HG03066 (cell line): ENCODE results near the gene PPP2R3A.

Experiments used
- ATAC-seq: cut with Tn5 transposase; IDR thresholded peaks from one replicate; pipeline ENCODE4 v1.9.1; 2021; ENCODE audit warnings: low read depth; ENCODE audit not compliant: unreplicated experiment

PPP2R3A gene

GRCh38 chr3:135966962-135967274, 1.4 kb downstream of the PPP2R3A start:
- no peak for ATAC-seq

DNA sequence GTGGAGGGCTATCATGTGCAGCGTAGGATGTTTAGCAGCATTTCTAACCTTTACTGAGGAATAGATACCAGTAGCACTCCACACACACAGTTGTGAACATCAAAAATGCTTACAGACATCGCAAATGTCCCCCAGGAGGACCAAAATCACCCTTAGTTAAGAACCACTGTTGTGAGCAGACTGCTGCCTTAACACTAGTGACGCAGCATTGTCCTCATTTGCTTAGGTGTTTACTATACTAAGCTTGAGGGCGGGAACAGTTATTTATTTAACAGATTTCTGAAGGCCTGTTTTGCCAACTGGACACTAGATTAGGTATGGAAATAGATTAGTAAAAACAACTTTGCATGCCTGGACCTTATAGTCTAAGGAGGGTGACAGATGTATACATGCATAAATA, 2.3 kb downstream of the PPP2R3A start:
- ATAC-seq: no peak

GRCh38 chr3:135970506-135971116, 5.1 kb downstream of the PPP2R3A start:
- no peak for ATAC-seq

GRCh38 chr3:135973841-135974240, 8.3 kb downstream of the PPP2R3A start:
- ATAC-seq: no peak

- no peak for ATAC-seq
Measured at GRCh38 chr3:135975053-135975452, 9.5 kb downstream of the PPP2R3A start.

DNA sequence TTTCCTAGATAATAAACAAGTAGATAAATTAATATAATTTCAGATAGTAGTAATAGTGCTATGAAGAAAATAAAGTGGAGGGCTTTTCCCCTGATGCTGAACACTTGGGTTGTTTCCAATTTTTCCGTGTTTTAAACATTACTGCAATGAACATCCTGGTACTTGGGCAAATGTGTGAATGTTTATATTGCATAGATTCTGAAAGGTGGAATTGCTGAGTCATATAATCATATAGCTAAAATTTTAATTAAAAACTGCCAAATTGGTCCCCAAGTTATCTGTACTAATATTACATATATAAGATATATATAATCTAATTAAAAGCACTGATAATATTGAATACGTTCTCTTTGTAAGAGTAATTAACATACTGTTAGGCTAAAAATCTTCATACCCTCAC, 10.0 kb downstream of the PPP2R3A start:
- ATAC-seq: no peak

DNA sequence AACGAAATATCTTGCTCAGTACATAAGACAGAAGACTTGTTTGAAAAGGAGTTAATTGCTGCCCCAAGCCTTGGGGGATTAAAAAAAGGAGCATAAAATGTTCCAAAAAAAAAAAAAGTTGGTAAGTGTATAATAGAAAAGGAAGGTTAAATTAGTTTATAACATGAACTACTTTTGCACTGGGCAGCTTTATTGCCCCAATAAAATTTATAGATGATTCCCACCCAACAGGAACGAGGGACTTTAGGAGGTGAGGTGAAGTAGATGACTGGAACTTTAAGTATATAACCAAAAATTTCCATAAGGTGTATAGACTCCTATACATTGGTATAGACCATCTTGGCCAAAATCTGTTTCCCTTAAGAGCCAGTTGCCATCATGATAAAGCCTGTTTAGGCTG, 14.8 kb downstream of the PPP2R3A start:
- no peak for ATAC-seq

DNA sequence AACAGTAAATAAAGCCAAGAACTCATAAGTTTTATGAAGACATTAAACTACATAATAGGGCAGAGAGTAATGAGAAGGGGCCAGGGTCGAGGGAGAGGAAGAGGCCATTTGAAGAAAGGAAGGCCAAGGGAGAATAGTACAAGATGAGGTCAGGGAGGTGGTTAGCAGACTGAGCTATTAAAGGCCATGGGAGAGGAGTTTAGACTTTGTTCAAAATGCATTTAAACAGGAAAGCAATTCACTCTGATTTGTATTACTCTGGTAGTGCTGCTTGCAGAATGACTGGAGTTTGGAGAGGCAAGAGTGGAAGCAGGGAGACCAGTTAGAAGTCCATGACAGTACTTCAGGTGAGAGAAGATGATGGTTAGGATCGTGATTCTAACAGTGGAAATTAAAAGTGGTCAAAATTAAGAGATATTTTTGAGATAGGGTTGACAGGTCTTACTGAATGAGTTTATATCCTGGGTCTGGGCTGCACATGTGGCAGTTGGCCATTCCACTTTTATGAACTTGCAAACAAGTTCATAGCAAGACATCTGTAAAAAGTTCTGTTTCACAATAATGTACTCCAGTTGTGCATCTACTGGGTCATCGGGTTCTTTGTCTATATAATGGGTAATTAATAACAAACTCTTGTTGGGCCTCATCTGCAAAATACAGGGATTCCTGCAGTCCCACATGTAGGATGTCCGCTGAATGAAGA, 16.3 kb downstream of the PPP2R3A start:
- no peak for ATAC-seq

- ATAC-seq: no peak
Measured at GRCh38 chr3:135982404-135982761, 16.9 kb downstream of the PPP2R3A start.

- no peak for ATAC-seq
Measured at GRCh38 chr3:135982922-135983581, 17.5 kb downstream of the PPP2R3A start.

DNA sequence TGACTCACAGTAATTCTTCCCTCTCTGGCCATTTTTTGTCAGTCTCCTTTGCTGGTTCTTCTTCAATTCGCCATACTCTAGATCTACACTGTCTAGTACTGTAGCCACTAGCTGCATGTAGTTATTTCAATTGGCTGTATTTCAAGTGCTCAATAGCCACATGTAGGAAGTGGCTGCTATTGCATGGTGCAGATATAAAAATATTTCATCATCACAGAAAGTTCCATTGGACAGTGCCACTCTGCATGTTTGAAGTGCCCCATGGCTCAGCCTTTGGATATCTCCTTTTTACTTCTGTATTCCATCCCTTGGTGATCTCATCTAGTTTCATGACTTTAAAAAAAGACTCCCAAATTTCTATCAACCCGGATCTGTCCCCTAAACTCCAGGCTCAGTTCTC, 22.1 kb downstream of the PPP2R3A start:
- ATAC-seq: no peak

- no peak for ATAC-seq
Measured at GRCh38 chr3:135989242-135989641, 23.7 kb downstream of the PPP2R3A start.

GRCh38 chr3:135990903-135991302, 25.4 kb downstream of the PPP2R3A start:
- ATAC-seq: no peak

DNA sequence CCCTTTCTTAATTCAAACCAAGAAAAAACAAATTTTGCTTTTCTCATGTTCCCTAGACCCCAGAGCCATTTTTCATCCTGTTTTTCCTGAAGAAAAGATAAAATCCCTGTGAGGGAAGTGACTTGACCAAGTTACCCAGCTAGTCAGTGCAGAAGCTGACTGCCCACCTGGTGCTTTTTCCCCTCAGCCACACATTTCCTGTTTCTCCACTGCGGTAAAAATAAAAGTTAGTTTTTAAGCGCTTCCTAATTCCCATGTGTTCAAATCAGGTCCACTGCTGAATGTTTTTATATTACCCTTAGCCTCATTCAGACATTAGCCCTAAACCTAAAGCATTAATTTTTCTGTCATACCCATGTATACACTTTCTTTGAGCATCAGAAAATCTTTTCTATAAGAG, 26.1 kb downstream of the PPP2R3A start:
- no peak for ATAC-seq

DNA sequence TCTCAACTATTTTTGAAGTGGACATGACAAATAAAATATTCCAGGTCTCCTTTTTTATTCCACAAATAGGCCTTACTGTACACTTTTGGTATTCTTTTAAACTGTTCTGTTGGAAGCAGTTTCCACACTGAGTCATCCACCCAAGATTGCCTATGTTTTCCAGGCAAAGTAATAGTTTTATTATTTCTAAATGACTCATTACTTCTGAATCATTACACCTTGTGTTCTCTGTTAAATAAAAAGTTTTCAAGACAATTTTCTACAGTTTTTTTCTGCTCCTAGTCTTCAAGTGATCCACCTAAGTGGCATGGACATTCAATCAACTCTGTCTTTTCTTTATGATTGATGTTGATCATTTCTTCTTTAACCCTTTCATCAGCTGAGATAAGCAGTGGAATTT, 26.5 kb downstream of the PPP2R3A start:
- ATAC-seq: no peak

- ATAC-seq: no peak
Measured at GRCh38 chr3:135994708-135995337, 29.3 kb downstream of the PPP2R3A start.

- no peak for ATAC-seq
Measured at GRCh38 chr3:135995766-135996165, 30.2 kb downstream of the PPP2R3A start.

GRCh38 chr3:135997554-135998320, 32.2 kb downstream of the PPP2R3A start:
- ATAC-seq: no peak

- no peak for ATAC-seq
Measured at GRCh38 chr3:136008221-136008620, 42.7 kb downstream of the PPP2R3A start.

DNA sequence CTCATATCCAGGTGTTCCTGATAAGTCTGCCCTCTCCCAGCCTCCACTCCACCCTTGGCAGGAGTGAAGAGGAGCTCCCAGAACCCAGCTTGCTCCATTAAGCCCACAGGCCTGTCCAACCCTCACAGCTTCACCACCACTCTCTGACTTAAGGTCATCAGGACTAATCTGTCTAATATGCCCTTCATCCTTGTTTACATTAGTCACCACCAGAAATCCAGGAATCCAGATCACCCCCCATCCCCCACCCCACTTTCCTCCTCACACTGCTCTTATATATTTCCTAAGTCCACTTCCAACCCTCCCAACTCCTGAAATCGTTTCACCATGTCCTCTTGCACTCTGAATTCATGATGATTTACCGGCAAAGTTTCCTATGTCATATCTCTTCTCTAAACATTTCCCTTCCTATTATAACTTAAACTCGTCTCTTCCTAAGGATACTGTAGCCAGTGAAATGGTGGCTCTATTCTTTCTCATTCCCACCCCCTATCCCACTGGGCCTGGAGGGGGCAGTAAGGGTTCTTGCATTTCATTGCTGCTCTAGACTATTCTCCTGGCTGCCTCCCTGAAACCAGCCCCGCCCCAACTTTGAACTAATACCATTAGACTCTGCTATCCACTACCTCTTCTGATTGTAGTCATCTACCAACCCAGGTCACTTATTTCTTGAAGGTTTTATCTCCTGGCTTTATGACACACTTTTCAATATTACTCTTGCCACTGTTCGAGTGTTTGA, 43.4 kb downstream of the PPP2R3A start:
- ATAC-seq: no peak
